HG02938 (cell line): ENCODE data around the gene RFPL4A.

Experiments
- ATAC-seq: cut with Tn5 transposase; IDR thresholded peaks from one replicate; pipeline ENCODE4 v1.9.1; 2021; ENCODE audit warnings: mild to moderate bottlenecking, moderate library complexity; ENCODE audit not compliant: unreplicated experiment

Gene RFPL4A

GRCh38 chr19:55801416-55801815 is 42.5 kb downstream of the RFPL4A start:
- ATAC-seq = no peak

- ATAC-seq = no peak
Measured at GRCh38 chr19:55802281-55802680, 43.4 kb downstream of the RFPL4A start.

GRCh38 chr19:55809381-55810058 is 50.6 kb downstream of the RFPL4A start:
- ATAC-seq = no peak

- no peak for ATAC-seq
Measured at GRCh38 chr19:55811340-55811739, 52.4 kb downstream of the RFPL4A start.

- no peak for ATAC-seq
Measured at GRCh38 chr19:55812449-55812848, 53.6 kb downstream of the RFPL4A start.
